ENCODE data around the gene VTI1A. TPM values are rescaled to one million over a fixed set of nuclear protein-coding genes. Genes with fewer than 3 reads are reported as not detected.

VTI1A gene
- polyA plus RNA-seq, 2 of the 4 experiments (the other 2 are of a cell fraction) = 17.0 to 25.3 TPM

- POLR2A ChIA-PET = no interaction called here
- peaks cover 9% of the 10 kb centered on the region for H3K4me1 ChIP-seq
- WGBS (ENCODE audit: missing lambda C conversion rate) = 100% methylated on average over 1 of the region's 1 CpG
- DNase-seq (ENCODE audit: low read depth in 1 of 2, low spot score in 1 of 2) (no peak), FAIRE-seq (no peak), ATAC-seq (no peak)
- H3K27ac ChIP-seq = no peak overlapping the region
- no peaks in the 10 kb centered on the region for H3K9me3 ChIP-seq
- CTCF ChIA-PET = interaction anchor here (1.3 kb wide), 1 partner anchor 31 kb away, joined by 3 read pairs; no protein-coding TSS in a partner anchor
- H3K4me2 ChIP-seq = no peak overlapping the region
- TF ChIP-seq HOXB13 (CRISPR knock-in tag; IDR thresholded peaks at IDR 0.05; ENCODE audit: low read depth) (no peak), NPAS2 (CRISPR knock-in tag; IDR thresholded peaks at IDR 0.05; ENCODE audit: borderline replicate concordance) (no peak), RAD21 (conservative IDR thresholded peaks at IDR 0.05 in 1 of 2, IDR thresholded peaks at IDR 0.05 in 1 of 2) (no peak), HOXB5 (CRISPR knock-in tag; IDR thresholded peaks at IDR 0.05) (no peak), E2F6 (IDR thresholded peaks at IDR 0.05; ENCODE audit: borderline replicate concordance, low read depth) (no peak), ZSCAN20 (CRISPR knock-in tag; IDR thresholded peaks at IDR 0.05) (no peak), PHF8 (IDR thresholded peaks at IDR 0.05; ENCODE audit: borderline replicate concordance, low read depth) (no peak), BHLHE40 (IDR thresholded peaks at IDR 0.05; ENCODE audit: low read depth, low read length) (no peak), GATA3 (IDR thresholded peaks at IDR 0.05; ENCODE audit: borderline replicate concordance) (no peak), EHMT2 (IDR thresholded peaks at IDR 0.05; ENCODE audit: low read depth) (no peak), KDM5A (IDR thresholded peaks at IDR 0.05) (no peak), CTCF (IDR thresholded peaks at IDR 0.05) (no peak), POLR2AphosphoS2 (conservative IDR thresholded peaks at IDR 0.05; ENCODE audit: low read length) (no peak), FOSB (CRISPR knock-in tag; IDR thresholded peaks at IDR 0.05) (no peak), RFX5 (IDR thresholded peaks at IDR 0.05) (no peak), ZC3H11A (IDR thresholded peaks at IDR 0.05) (no peak), CHD4 (IDR thresholded peaks at IDR 0.05; ENCODE audit: borderline replicate concordance) (no peak), MAX (IDR thresholded peaks at IDR 0.05) (no peak)
- H3K4me3 ChIP-seq = no peak overlapping the region
Observed at GRCh38 chr10:112441520-112441919, 5.5 kb upstream of the VTI1A start.

- no peak overlapping the region for H3K27ac ChIP-seq
- peaks cover 9% of the 10 kb centered on the region for H3K4me1 ChIP-seq
- CTCF ChIA-PET = interaction anchor here (1.0 to 1.3 kb wide), 2 partner anchors 11 to 30 kb away, joined by 3 read pairs; no protein-coding TSS in a partner anchor
- no peak overlapping the region for H3K4me3 ChIP-seq
- TF ChIP-seq CTCF (IDR thresholded peaks at IDR 0.05) (no peak), CBX2 (IDR thresholded peaks at IDR 0.05; ENCODE audit: borderline replicate concordance, low read depth) (no peak), JUNB (IDR thresholded peaks at IDR 0.05) (no peak), CBX8 (IDR thresholded peaks at IDR 0.05) (no peak)
- H3K4me2 ChIP-seq = no peak overlapping the region
- WGBS (ENCODE audit: missing lambda C conversion rate) = 47% methylated on average over 3 of the region's 3 CpGs
- no peak for FAIRE-seq
- no peak for DNase-seq (ENCODE audit: low read depth in 1 of 2, low spot score in 1 of 2)
- POLR2A ChIA-PET = no interaction called here
- no peaks in the 10 kb centered on the region for H3K9me3 ChIP-seq
- no peak for ATAC-seq
Observed at GRCh38 chr10:112442063-112442462, 5.0 kb upstream of the VTI1A start.

Data from A549 (cell line).